Tibial nerve (tissue), 4 donors: ENCODE measurements around the gene BPIFA3.

Source experiments
- CTCF ChIP-seq, 5 experiments: fragments of 200-600 bp in 3 of 5; fragments of 450-650 bp in 2 of 5; sonication (generic) in 3 of 5; IDR thresholded peaks; one replicate each; pipeline ENCODE4 v1.5.1; 2016 to 2019; ENCODE audit warnings: antibody characterized with exemption in 5 of 5, mild to moderate bottlenecking in 3 of 5, moderate library complexity in 2 of 5
- EP300 ChIP-seq, 2 donors: sonication (generic); formaldehyde crosslinking; IDR thresholded peaks; one replicate each; pipeline ENCODE4 v1.6.1; 2017; ENCODE audit warnings: antibody characterized with exemption in 2 of 2, mild to moderate bottlenecking in 1 of 2
- POLR2A ChIP-seq, 2 donors: fragments of 450-650 bp; IDR thresholded peaks; one replicate each; pipeline ENCODE4 v1.6.1; 2017; ENCODE audit warnings: antibody characterized with exemption in 2 of 2, mild to moderate bottlenecking in 2 of 2, moderate library complexity in 2 of 2

GRCh38 chr20:33252460-33252859, 35.3 kb downstream of the BPIFA3 start:
- TF ChIP-seq CTCF (IDR thresholded peaks at IDR 0.05) = no peak
- no peak for TF ChIP-seq POLR2A (IDR thresholded peaks at IDR 0.05)
- no peak for TF ChIP-seq EP300 (IDR thresholded peaks at IDR 0.05)
